Right forelimb (tissue), 1 donor: ENCODE data around the gene ANKRD31.

ENCODE experiments used
- DNase-seq: peaks from one replicate; pipeline ENCODE4 v3.0.0-alpha.2; 2018

ANKRD31 gene

GRCh38 chr5:75028090-75028489 lies 208.6 kb downstream of the ANKRD31 start:
- no peak for DNase-seq

- DNase-seq: no peak
Observed at GRCh38 chr5:75023368-75024159, 213.1 kb downstream of the ANKRD31 start.

- DNase-seq: no peak
Observed at GRCh38 chr5:75021800-75022199, 214.9 kb downstream of the ANKRD31 start.

- no peak for DNase-seq
Observed at GRCh38 chr5:75021219-75021618, 215.5 kb downstream of the ANKRD31 start.

- no peak for DNase-seq
Observed at GRCh38 chr5:75020016-75020656, 216.5 kb downstream of the ANKRD31 start.

- DNase-seq: no peak
Observed at GRCh38 chr5:75018805-75019587, 217.7 kb downstream of the ANKRD31 start.
